IMR-90 (cell line): ENCODE data around the gene AUH. TPM values are rescaled to one million over a fixed set of nuclear protein-coding genes. Genes with fewer than 3 reads are reported as not detected.

ENCODE experiments used
- ATAC-seq: fragments of 200-7000 bp; cut with Tn5 transposase; 2 replicates; pipeline ENCODE4 v1.9.1; 2020; ENCODE audit warnings: low read depth, mild to moderate bottlenecking, moderate library complexity
- BruUV-seq: library from RNA; stranded (reverse); fragments of 400-500 nt; replicated peaks from 2 replicates; lab custom pipeline; 2021; lab: Mats Ljungman, UMichigan
- CTCF ChIA-PET: fragments of 300-600 bp; formaldehyde crosslinking; extraction: SDS; loops from one replicate; lab custom pipeline; 2021; ENCODE audit warnings: antibody characterized with exemption; lab: Yijun Ruan, JAX
- POLR2A ChIA-PET: fragments of 300-600 bp; sonication (Branson Sonifier 250); formaldehyde crosslinking; loops from one replicate; lab custom pipeline; 2022; ENCODE audit warnings: antibody characterized with exemption; ENCODE audit not compliant: unreplicated experiment; lab: Charles Lee
- DNase-seq: peaks from one replicate; pipeline ENCODE4 v3.0.0; 2013
- H2AFZ ChIP-seq: replicated peaks from 2 replicates; pipeline ENCODE3; 2013; ENCODE audit warnings: low read length, mild to moderate bottlenecking; ENCODE audit not compliant: poor library complexity
- H2AK5ac ChIP-seq: 2 replicates; pipeline ENCODE4 v1.6.1; 2013; ENCODE audit warnings: low read depth, low read length, inconsistent platforms
- H2AK9ac ChIP-seq: replicated peaks from 2 replicates; pipeline ENCODE3; 2013; ENCODE audit warnings: mild to moderate bottlenecking, low read depth, low read length, moderate library complexity; ENCODE audit not compliant: poor library complexity
- H2BK120ac ChIP-seq: 2 replicates; pipeline ENCODE4 v1.6.1; 2013; ENCODE audit warnings: low read depth, low read length, inconsistent platforms
- H2BK15ac ChIP-seq: 3 replicates; pipeline ENCODE4 v1.6.1; 2013; ENCODE audit warnings: low read depth, low read length, inconsistent platforms
- H2BK20ac ChIP-seq: 2 replicates; pipeline ENCODE4 v1.6.1; 2013; ENCODE audit warnings: low read depth, mild to moderate bottlenecking, inconsistent platforms, low read length, moderate library complexity
- H2BK5ac ChIP-seq: 2 replicates; pipeline ENCODE4 v1.6.1; 2013; ENCODE audit warnings: mild to moderate bottlenecking, low read depth, low read length, inconsistent platforms; ENCODE audit not compliant: poor library complexity, severe bottlenecking
- H3K14ac ChIP-seq: replicated peaks from 2 replicates; pipeline ENCODE4 v1.6.1; 2013; ENCODE audit warnings: low read depth, low read length, inconsistent platforms
- H3K18ac ChIP-seq: 2 replicates; pipeline ENCODE4 v1.6.1; 2013; ENCODE audit warnings: low read depth, low read length, control low read depth
- H3K23ac ChIP-seq: 2 replicates; pipeline ENCODE4 v1.6.1; 2013; ENCODE audit warnings: low read depth, low read length, inconsistent platforms
- H3K27ac ChIP-seq: 2 replicates; pipeline ENCODE4 v1.5.1; 2013; ENCODE audit warnings: mild to moderate bottlenecking, control low read depth, low read length; ENCODE audit not compliant: insufficient read depth
- H3K27me3 ChIP-seq: 2 replicates; pipeline ENCODE4 v1.6.1; 2013; ENCODE audit warnings: low read length; ENCODE audit not compliant: control insufficient read depth, insufficient read depth
- H3K36me3 ChIP-seq: 2 replicates; pipeline ENCODE4 v1.6.1; 2013; ENCODE audit warnings: low read length, mixed read lengths; ENCODE audit not compliant: control insufficient read depth, insufficient read depth
- H3K4ac ChIP-seq: 2 replicates; pipeline ENCODE4 v1.6.1; 2013; ENCODE audit warnings: low read depth, low read length, inconsistent platforms
- H3K4me1 ChIP-seq: 2 replicates; pipeline ENCODE4 v1.6.1; 2013; ENCODE audit warnings: low read length, mixed read lengths; ENCODE audit not compliant: control insufficient read depth, insufficient read depth
- H3K4me2 ChIP-seq: 2 replicates; pipeline ENCODE4 v1.6.1; 2013; ENCODE audit warnings: low read depth, mild to moderate bottlenecking, control low read depth, low read length, moderate library complexity
- H3K4me3 ChIP-seq: 2 replicates; pipeline ENCODE4 v1.5.1; 2013; ENCODE audit warnings: low read depth, mild to moderate bottlenecking, control low read depth, low read length, moderate library complexity; ENCODE audit not compliant: insufficient read depth
- H3K56ac ChIP-seq: 2 replicates; pipeline ENCODE4 v1.6.1; 2013; ENCODE audit warnings: low read length, inconsistent platforms; ENCODE audit not compliant: insufficient read depth; ENCODE audit errors: extremely low read depth
- H3K79me1 ChIP-seq, 2 experiments: 2 replicates each; pipeline ENCODE4 v1.6.1; 2013; ENCODE audit warnings: low read length in 2 of 2, inconsistent platforms in 1 of 2, low read depth in 1 of 2
- H3K9ac ChIP-seq: 2 replicates; pipeline ENCODE4 v1.6.1; 2013; ENCODE audit warnings: low read depth, low read length, control low read depth
- H3K9me1 ChIP-seq: 2 replicates; pipeline ENCODE4 v1.6.1; 2013; ENCODE audit warnings: low read length, inconsistent platforms; ENCODE audit not compliant: insufficient read depth
- H3K9me3 ChIP-seq: 2 replicates; pipeline ENCODE4 v1.6.1; 2013; ENCODE audit warnings: low read length; ENCODE audit not compliant: control insufficient read depth, insufficient read depth
- H4K20me1 ChIP-seq: 2 replicates; pipeline ENCODE4 v1.6.1; 2013; ENCODE audit warnings: low read length, inconsistent platforms; ENCODE audit not compliant: insufficient read depth
- H4K5ac ChIP-seq: 2 replicates; pipeline ENCODE4 v1.6.1; 2013; ENCODE audit warnings: mild to moderate bottlenecking, low read depth, low read length, control low read depth
- H4K8ac ChIP-seq, 2 experiments: 2 replicates each; pipeline ENCODE4 v1.6.1; 2013; ENCODE audit warnings: low read depth in 2 of 2, low read length in 2 of 2, control low read depth in 1 of 2, inconsistent platforms in 1 of 2
- H4K91ac ChIP-seq: 2 replicates; pipeline ENCODE4 v1.6.1; 2013; ENCODE audit warnings: low read depth, low read length, inconsistent platforms; ENCODE audit not compliant: insufficient read depth
- CEBPB ChIP-seq: IDR thresholded peaks from 2 replicates; pipeline ENCODE4 v1.6.1; 2012; ENCODE audit warnings: low read depth, low read length, improper control_type of control experiment
- CHD1 ChIP-seq: IDR thresholded peaks from 2 replicates; pipeline ENCODE4 v1.6.1; 2012; ENCODE audit warnings: low read depth, low read length, improper control_type of control experiment
- FOS ChIP-seq: fragments of 150-350 bp; IDR thresholded peaks from 2 replicates; pipeline ENCODE4 v1.6.1; 2016; ENCODE audit warnings: low read depth, low read length
- MAFK ChIP-seq: IDR thresholded peaks from 2 replicates; pipeline ENCODE4 v1.6.1; 2012; ENCODE audit warnings: low read depth, low read length, improper control_type of control experiment
- MAZ ChIP-seq: IDR thresholded peaks from 2 replicates; pipeline ENCODE4 v1.6.1; 2012; ENCODE audit warnings: low read depth, mild to moderate bottlenecking, low read length, improper control_type of control experiment, moderate library complexity, borderline replicate concordance
- MXI1 ChIP-seq: IDR thresholded peaks from 2 replicates; pipeline ENCODE4 v1.6.1; 2012; ENCODE audit warnings: low read depth, mild to moderate bottlenecking, low read length, moderate library complexity, borderline replicate concordance
- NFE2L2 ChIP-seq: fragments of 150-350 bp; IDR thresholded peaks from 2 replicates; pipeline ENCODE4 v1.6.1; 2016; ENCODE audit warnings: low read depth, mild to moderate bottlenecking, low read length
- POLR2A ChIP-seq: IDR thresholded peaks from 2 replicates; pipeline ENCODE4 v1.6.1; 2012; ENCODE audit warnings: mild to moderate bottlenecking, low read depth, low read length
- RAD21 ChIP-seq: IDR thresholded peaks from 2 replicates; pipeline ENCODE4 v1.6.1; 2012; ENCODE audit warnings: low read length, improper control_type of control experiment
- RCOR1 ChIP-seq: IDR thresholded peaks from 2 replicates; pipeline ENCODE4 v1.6.1; 2012; ENCODE audit warnings: mild to moderate bottlenecking, low read length, improper control_type of control experiment; ENCODE audit not compliant: insufficient replicate concordance
- SMC3 ChIP-seq: fragments of 150-350 bp; IDR thresholded peaks from 2 replicates; pipeline ENCODE4 v1.6.1; 2016; ENCODE audit warnings: low read depth, mild to moderate bottlenecking, antibody characterized with exemption, low read length, moderate library complexity
- WGBS, 2 experiments: methylation state at CpG; one replicate each; pipeline versions ENCODE4 v1.1.5 to v1.1.7; 2013; ENCODE audit warnings: missing lambda C conversion rate in 2 of 2; ENCODE audit not compliant: insufficient read length in 1 of 2; ENCODE audit errors: extremely low coverage in 2 of 2; 5-methylcytosine and 5-hydroxymethylcytosine counted together
- dilution Hi-C: fragments of 300-500 bp; cut with HindIII; formaldehyde crosslinking; loops from one replicate; pipeline ENCODE4 v1.14.3; 2018; ENCODE audit warnings: low sequenced_read_pairs; ENCODE audit not compliant: unreplicated experiment
- in situ Hi-C: fragments of 300-500 bp; cut with MboI; formaldehyde crosslinking; loops from 3 replicates; pipeline ENCODE4 v1.14.3; 2019; ENCODE audit warnings: low sequenced_read_pairs, inconsistent platforms, mixed read lengths
- intact Hi-C: fragments of 100-400 bp; cut with micrococcal nuclease; formaldehyde crosslinking; loops from 2 replicates; pipeline ENCODE4 v1.10.0; 2022
- polyA plus RNA-seq, 3 experiments: library from polyadenylated mRNA; depleted of rRNA; stranded (reverse); fragments of >200 nt; gene quantifications; 2 replicates each; pipeline ENCODE4 v1.2.3, GENCODE V29; 2012; ENCODE audit warnings: low replicate concordance in 1 of 3
- total RNA-seq: library from RNA; depleted of rRNA; stranded (reverse); fragments of >200 nt; gene quantifications from 2 replicates; pipeline ENCODE4 v1.2.3, GENCODE V29; 2012
- TF ChIP-seq, protein P1 (sequence below): fragments of 150-350 bp; IDR thresholded peaks from 2 replicates; pipeline ENCODE4 v1.6.1; 2016; ENCODE audit warnings: low read depth, mild to moderate bottlenecking, low read length, moderate library complexity, borderline replicate concordance
- TF ChIP-seq, protein P2 (sequence below): conservative IDR thresholded peaks from 2 replicates; pipeline ENCODE4 v1.5.1; 2012; ENCODE audit warnings: mild to moderate bottlenecking, low read depth, low read length, improper control_type of control experiment
- TF ChIP-seq, protein P3 (sequence below): fragments of 150-350 bp; IDR thresholded peaks from 2 replicates; pipeline ENCODE4 v1.6.1; 2017; ENCODE audit warnings: mild to moderate bottlenecking, antibody characterized with exemption, low read length, low read depth

The AUH gene
- total and polyA plus RNA-seq, 2 of the 4 experiments (the other 2 are of a cell fraction), result 5.9 to 8.1 TPM

DNA sequence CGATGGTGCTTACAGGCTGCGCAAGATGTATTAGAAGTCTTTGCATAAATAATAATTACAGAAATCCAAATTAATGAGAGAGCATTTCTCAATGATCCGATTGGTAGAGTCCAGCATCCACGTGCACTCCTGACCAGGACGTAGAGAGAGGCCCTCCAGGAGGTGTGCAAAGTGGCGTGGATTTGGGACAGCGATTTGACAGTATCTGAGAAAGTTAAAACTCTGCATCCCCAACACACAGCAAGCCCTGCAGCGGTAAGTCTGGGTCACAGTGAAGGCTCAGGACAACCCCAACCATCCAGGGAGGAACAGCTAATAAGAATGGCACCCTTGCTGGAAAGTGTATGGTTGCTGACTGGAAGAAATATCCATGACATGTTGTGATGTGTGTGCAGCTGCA is 180.2 kb downstream of the AUH start:
- Histone ChIP-seq H4K91ac (peak overlapping the region; percentile 51; the same call in 1 of the 2 replicates), H3K9ac (no peak overlapping the region), H2AFZ (no peak overlapping the region), H3K9me1 (peaks cover 18% of the 10 kb centered on the region), H3K4me3 (no peak overlapping the region), H3K27me3 (no peaks in the 10 kb centered on the region), H4K5ac (no peak overlapping the region), H3K14ac (0 out of 2 replicates have a peak overlapping the region, but pooled peaks have one; percentile 81), H2BK15ac (peak overlapping the region; percentile 90; the same call in 1 of the 3 replicates), H4K20me1 (no peaks in the 10 kb centered on the region), H3K9me3 (no peaks in the 10 kb centered on the region), H3K4me1 (peaks cover 11% of the 10 kb centered on the region), H3K18ac (no peak overlapping the region; the same call in 1 of the 2 replicates), H3K23ac (no peak overlapping the region), H3K79me1 (peaks cover 3 to 12% of the 10 kb centered on the region in 2 experiments; a peak in 2 of 4 replicates), H4K8ac (peak overlapping the region; percentile 60 to 88; a peak in 2 of 4 replicates), H3K4me2 (no peak overlapping the region), H2AK5ac (peak overlapping the region; percentile 95), H2AK9ac (no peak overlapping the region), H3K56ac (no peak overlapping the region), H2BK5ac (no peak overlapping the region), H2BK20ac (peak overlapping the region; percentile 98; the same call in 1 of the 2 replicates), H2BK120ac (peak overlapping the region; percentile 98), H3K36me3 (no peaks in the 10 kb centered on the region), H3K27ac (no peak overlapping the region), H3K4ac (peak overlapping the region; percentile 61)
- ChIA-PET POLR2A (no interaction called here), CTCF (no interaction called here)
- in situ Hi-C loops, result no loop called here
- no TSS peak for BruUV-seq
- WGBS, 2 experiments, result no CpG with 5 or more reads among the region's 8 CpGs
- TF ChIP-seq RAD21 (no peak), RCOR1 (no peak), CHD1 (no peak), MAFK (no peak), SMC3 (no peak), MAZ (no peak), FOS (no peak), CEBPB (no peak), MXI1 (no peak), POLR2A (no peak), NFE2L2 (no peak)
- TF ChIP-seq, protein P1, sequence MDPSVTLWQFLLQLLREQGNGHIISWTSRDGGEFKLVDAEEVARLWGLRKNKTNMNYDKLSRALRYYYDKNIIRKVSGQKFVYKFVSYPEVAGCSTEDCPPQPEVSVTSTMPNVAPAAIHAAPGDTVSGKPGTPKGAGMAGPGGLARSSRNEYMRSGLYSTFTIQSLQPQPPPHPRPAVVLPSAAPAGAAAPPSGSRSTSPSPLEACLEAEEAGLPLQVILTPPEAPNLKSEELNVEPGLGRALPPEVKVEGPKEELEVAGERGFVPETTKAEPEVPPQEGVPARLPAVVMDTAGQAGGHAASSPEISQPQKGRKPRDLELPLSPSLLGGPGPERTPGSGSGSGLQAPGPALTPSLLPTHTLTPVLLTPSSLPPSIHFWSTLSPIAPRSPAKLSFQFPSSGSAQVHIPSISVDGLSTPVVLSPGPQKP, result no peak
- TF ChIP-seq, protein P2, sequence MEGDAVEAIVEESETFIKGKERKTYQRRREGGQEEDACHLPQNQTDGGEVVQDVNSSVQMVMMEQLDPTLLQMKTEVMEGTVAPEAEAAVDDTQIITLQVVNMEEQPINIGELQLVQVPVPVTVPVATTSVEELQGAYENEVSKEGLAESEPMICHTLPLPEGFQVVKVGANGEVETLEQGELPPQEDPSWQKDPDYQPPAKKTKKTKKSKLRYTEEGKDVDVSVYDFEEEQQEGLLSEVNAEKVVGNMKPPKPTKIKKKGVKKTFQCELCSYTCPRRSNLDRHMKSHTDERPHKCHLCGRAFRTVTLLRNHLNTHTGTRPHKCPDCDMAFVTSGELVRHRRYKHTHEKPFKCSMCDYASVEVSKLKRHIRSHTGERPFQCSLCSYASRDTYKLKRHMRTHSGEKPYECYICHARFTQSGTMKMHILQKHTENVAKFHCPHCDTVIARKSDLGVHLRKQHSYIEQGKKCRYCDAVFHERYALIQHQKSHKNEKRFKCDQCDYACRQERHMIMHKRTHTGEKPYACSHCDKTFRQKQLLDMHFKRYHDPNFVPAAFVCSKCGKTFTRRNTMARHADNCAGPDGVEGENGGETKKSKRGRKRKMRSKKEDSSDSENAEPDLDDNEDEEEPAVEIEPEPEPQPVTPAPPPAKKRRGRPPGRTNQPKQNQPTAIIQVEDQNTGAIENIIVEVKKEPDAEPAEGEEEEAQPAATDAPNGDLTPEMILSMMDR, result no peak
- TF ChIP-seq, protein P3, sequence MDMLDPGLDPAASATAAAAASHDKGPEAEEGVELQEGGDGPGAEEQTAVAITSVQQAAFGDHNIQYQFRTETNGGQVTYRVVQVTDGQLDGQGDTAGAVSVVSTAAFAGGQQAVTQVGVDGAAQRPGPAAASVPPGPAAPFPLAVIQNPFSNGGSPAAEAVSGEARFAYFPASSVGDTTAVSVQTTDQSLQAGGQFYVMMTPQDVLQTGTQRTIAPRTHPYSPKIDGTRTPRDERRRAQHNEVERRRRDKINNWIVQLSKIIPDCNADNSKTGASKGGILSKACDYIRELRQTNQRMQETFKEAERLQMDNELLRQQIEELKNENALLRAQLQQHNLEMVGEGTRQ, result no peak
- dilution Hi-C loops, result no loop called here
- DNase-seq (no peak), ATAC-seq (no peak)
- intact Hi-C loops, result no loop called here
